SHP77 (cell line): Measurements from ENCODE around the gene SVOP.

Source experiments
- DNase-seq, 2 experiments: peaks; one replicate each; lab custom pipeline; 2025; lab: John Stamatoyannopoulos, UW

SVOP gene

GRCh38 chr12:108935159-108935763 lies 85.6 kb downstream of the SVOP start:
- DNase-seq, result no peak

GRCh38 chr12:108933949-108934348 lies 86.9 kb downstream of the SVOP start:
- DNase-seq, result no peak

GRCh38 chr12:108930756-108931155 lies 90.1 kb downstream of the SVOP start:
- no peak for DNase-seq

- no peak for DNase-seq
Observed at GRCh38 chr12:108930155-108930554, 90.7 kb downstream of the SVOP start.

GRCh38 chr12:108928695-108929094 lies 92.2 kb downstream of the SVOP start:
- DNase-seq, result no peak

GRCh38 chr12:108922918-108923317 lies 98.0 kb downstream of the SVOP start:
- no peak for DNase-seq

- no peak for DNase-seq
Observed at GRCh38 chr12:108921946-108922345, 98.9 kb downstream of the SVOP start.

GRCh38 chr12:108918960-108919642 lies 101.8 kb downstream of the SVOP start:
- no peak for DNase-seq

GRCh38 chr12:108918206-108918605 lies 102.7 kb downstream of the SVOP start:
- DNase-seq, result no peak

GRCh38 chr12:108916336-108916735 lies 104.5 kb downstream of the SVOP start:
- DNase-seq, result no peak

- DNase-seq, result no peak
Observed at GRCh38 chr12:108915632-108916133, 105.2 kb downstream of the SVOP start.

GRCh38 chr12:108914121-108914531 lies 106.7 kb downstream of the SVOP start:
- DNase-seq, result no peak

GRCh38 chr12:108912361-108912760 lies 108.5 kb downstream of the SVOP start:
- no peak for DNase-seq

- no peak for DNase-seq
Observed at GRCh38 chr12:108911915-108912314, 109.0 kb downstream of the SVOP start.

- no peak for DNase-seq
Observed at GRCh38 chr12:108910336-108910735, 110.5 kb downstream of the SVOP start.

- no peak for DNase-seq
Observed at GRCh38 chr12:108907839-108908351, 113.0 kb downstream of the SVOP start.

GRCh38 chr12:108906971-108907370 lies 113.9 kb downstream of the SVOP start:
- DNase-seq, result no peak

GRCh38 chr12:108905725-108906124 lies 115.1 kb downstream of the SVOP start:
- DNase-seq, result no peak

- DNase-seq, result no peak
Observed at GRCh38 chr12:108899145-108899544, 121.7 kb downstream of the SVOP start.

GRCh38 chr12:108896817-108897216 lies 124.1 kb downstream of the SVOP start:
- no peak for DNase-seq

GRCh38 chr12:108896336-108896735 lies 124.5 kb downstream of the SVOP start:
- no peak for DNase-seq

- no peak for DNase-seq
Observed at GRCh38 chr12:108895220-108895802, 125.6 kb downstream of the SVOP start.

GRCh38 chr12:108890208-108890607 lies 130.7 kb downstream of the SVOP start:
- no peak for DNase-seq
